ENCODE measurements around the gene ACER1. TPM values are rescaled to one million over a fixed set of nuclear protein-coding genes. Genes with fewer than 3 reads are reported as not detected.

Gene ACER1
- total and polyA plus RNA-seq, 10 of the 15 experiments (the other 5 are each of a cell fraction or from before 2014, with no cell fraction given) = not detected

- H4K20me1 ChIP-seq (ENCODE audit: control insufficient read depth, insufficient read depth) = no peaks in the 10 kb centered on the region
- H2AFZ ChIP-seq (ENCODE audit: control insufficient read depth, low read depth, low read length) = no peak overlapping the region
- BruUV-seq (replicated peaks) = no TSS peak
- no peak overlapping the region for H3K4me3 ChIP-seq
- no peaks in the 10 kb centered on the region for H3K36me3 ChIP-seq (ENCODE audit: control insufficient read depth in 2 of 2, insufficient read depth in 2 of 2, low read length in 1 of 2)
- ChIA-PET SMC1A (ENCODE audit: uncharacterized antibody, unreplicated experiment) (no interaction called here), CTCF (interaction anchor here (1.0 kb wide), 1 partner anchor 544 kb away, joined by 3 read pairs; no protein-coding TSS in a partner anchor), RAD21 (ENCODE audit: unreplicated experiment) (no interaction called here), POLR2A (no interaction called here)
- H3K9me3 ChIP-seq (replicated peaks; ENCODE audit: control insufficient read depth, insufficient read depth, low read length) = no peaks in the 10 kb centered on the region
- 13% methylated on average over 4 of the region's 4 CpGs for WGBS (ENCODE audit: insufficient coverage, insufficient replicate concordance, low lambda C conversion rate, missing lambda C conversion rate)
- H3K4me1 ChIP-seq (ENCODE audit: control insufficient read depth, insufficient read depth, low read length) = no peaks in the 10 kb centered on the region
- in situ Hi-C loops (cut with MboI) = no loop called here
- H3K27me3 ChIP-seq (replicated peaks in 1 of 2; ENCODE audit: control insufficient read depth in 2 of 2, insufficient read depth in 2 of 2, low read length in 1 of 2) = no peaks in the 10 kb centered on the region
- DNase-seq (ENCODE audit: low read depth, low spot score) (no peak), ATAC-seq (no peak), FAIRE-seq (no peak)
- no peak overlapping the region for H3K27ac ChIP-seq (ENCODE audit: control insufficient read depth, insufficient read depth)
- no peak for TF ChIP-seq MTA3 (IDR thresholded peaks at IDR 0.05; ENCODE audit: borderline replicate concordance, low read length)
- no peak for TF ChIP-seq NKRF (conservative IDR thresholded peaks at IDR 0.05)
- no peak for TF ChIP-seq SIX5 (IDR thresholded peaks at IDR 0.05; ENCODE audit: low read depth, low read length, severe bottlenecking)
- TF ChIP-seq ZNF217 (IDR thresholded peaks at IDR 0.05) = no peak
- no peak for TF ChIP-seq RCOR1 (conservative IDR thresholded peaks at IDR 0.05; ENCODE audit: low read depth, low read length)
- TF ChIP-seq, protein P1, sequence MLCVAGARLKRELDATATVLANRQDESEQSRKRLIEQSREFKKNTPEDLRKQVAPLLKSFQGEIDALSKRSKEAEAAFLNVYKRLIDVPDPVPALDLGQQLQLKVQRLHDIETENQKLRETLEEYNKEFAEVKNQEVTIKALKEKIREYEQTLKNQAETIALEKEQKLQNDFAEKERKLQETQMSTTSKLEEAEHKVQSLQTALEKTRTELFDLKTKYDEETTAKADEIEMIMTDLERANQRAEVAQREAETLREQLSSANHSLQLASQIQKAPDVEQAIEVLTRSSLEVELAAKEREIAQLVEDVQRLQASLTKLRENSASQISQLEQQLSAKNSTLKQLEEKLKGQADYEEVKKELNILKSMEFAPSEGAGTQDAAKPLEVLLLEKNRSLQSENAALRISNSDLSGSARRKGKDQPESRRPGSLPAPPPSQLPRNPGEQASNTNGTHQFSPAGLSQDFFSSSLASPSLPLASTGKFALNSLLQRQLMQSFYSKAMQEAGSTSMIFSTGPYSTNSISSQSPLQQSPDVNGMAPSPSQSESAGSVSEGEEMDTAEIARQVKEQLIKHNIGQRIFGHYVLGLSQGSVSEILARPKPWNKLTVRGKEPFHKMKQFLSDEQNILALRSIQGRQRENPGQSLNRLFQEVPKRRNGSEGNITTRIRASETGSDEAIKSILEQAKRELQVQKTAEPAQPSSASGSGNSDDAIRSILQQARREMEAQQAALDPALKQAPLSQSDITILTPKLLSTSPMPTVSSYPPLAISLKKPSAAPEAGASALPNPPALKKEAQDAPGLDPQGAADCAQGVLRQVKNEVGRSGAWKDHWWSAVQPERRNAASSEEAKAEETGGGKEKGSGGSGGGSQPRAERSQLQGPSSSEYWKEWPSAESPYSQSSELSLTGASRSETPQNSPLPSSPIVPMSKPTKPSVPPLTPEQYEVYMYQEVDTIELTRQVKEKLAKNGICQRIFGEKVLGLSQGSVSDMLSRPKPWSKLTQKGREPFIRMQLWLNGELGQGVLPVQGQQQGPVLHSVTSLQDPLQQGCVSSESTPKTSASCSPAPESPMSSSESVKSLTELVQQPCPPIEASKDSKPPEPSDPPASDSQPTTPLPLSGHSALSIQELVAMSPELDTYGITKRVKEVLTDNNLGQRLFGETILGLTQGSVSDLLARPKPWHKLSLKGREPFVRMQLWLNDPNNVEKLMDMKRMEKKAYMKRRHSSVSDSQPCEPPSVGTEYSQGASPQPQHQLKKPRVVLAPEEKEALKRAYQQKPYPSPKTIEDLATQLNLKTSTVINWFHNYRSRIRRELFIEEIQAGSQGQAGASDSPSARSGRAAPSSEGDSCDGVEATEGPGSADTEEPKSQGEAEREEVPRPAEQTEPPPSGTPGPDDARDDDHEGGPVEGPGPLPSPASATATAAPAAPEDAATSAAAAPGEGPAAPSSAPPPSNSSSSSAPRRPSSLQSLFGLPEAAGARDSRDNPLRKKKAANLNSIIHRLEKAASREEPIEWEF (IDR thresholded peaks at IDR 0.05; ENCODE audit: insufficient replicate concordance, low read depth, low read length) = no peak
- no peak for TF ChIP-seq NRF1 (conservative IDR thresholded peaks at IDR 0.05; ENCODE audit: low read depth, low read length)
- no peak for TF ChIP-seq CBX5 (IDR thresholded peaks at IDR 0.05; ENCODE audit: low read depth)
- TF ChIP-seq ESRRA (IDR thresholded peaks at IDR 0.05; ENCODE audit: low read length) = no peak
- no peak for TF ChIP-seq CHD4 (IDR thresholded peaks at IDR 0.05)
- intact Hi-C loops (cut with micrococcal nuclease; ENCODE audit: unreplicated experiment) = no loop called here
- no peak overlapping the region for H3K9ac ChIP-seq (ENCODE audit: control insufficient read depth, insufficient read depth, low read length)
- no peak overlapping the region for H3K4me2 ChIP-seq (ENCODE audit: control insufficient read depth, insufficient read depth)
- H3K79me2 ChIP-seq (ENCODE audit: control insufficient read depth, insufficient read depth, low read length) = no peaks in the 10 kb centered on the region
Measured at GRCh38 chr19:6319376-6319775, 14.0 kb downstream of the ACER1 start.
